ENCODE results near the gene PDE4D.

Gene PDE4D

DNA sequence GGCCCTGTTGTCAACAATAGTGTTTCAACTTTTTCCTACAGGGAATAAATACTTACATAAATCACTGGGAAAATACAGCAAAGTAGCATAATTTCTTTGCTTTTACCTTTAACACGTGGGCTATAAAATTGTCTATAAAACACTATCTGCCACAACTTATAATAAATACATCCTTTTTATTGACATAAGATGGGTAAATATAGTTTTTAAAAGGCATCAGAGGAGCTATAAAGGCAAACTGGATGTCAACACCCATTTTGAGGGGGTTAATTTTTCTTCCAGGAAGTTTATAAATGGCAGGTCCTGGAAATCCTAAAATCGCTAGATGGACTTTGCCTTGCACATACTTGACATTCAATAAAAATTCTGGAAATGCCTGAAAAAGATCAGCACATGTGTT lies 358.0 kb downstream of the PDE4D start:
- no peaks in the 10 kb centered on the region for H3K27me3 ChIP-seq (replicated peaks; ENCODE audit: insufficient read depth, low read length)
- no peak overlapping the region for H2AFZ ChIP-seq (ENCODE audit: low read length)
- H3K4me1 ChIP-seq (ENCODE audit: low read length), result no peaks in the 10 kb centered on the region
- TF ChIP-seq EZH2 (optimal IDR thresholded peaks at IDR 0.05; ENCODE audit: low read depth, low read length) (no peak), EZH2phosphoT487 (IDR thresholded peaks at IDR 0.05; ENCODE audit: low read length) (no peak)
- TF ChIP-seq, protein P1, sequence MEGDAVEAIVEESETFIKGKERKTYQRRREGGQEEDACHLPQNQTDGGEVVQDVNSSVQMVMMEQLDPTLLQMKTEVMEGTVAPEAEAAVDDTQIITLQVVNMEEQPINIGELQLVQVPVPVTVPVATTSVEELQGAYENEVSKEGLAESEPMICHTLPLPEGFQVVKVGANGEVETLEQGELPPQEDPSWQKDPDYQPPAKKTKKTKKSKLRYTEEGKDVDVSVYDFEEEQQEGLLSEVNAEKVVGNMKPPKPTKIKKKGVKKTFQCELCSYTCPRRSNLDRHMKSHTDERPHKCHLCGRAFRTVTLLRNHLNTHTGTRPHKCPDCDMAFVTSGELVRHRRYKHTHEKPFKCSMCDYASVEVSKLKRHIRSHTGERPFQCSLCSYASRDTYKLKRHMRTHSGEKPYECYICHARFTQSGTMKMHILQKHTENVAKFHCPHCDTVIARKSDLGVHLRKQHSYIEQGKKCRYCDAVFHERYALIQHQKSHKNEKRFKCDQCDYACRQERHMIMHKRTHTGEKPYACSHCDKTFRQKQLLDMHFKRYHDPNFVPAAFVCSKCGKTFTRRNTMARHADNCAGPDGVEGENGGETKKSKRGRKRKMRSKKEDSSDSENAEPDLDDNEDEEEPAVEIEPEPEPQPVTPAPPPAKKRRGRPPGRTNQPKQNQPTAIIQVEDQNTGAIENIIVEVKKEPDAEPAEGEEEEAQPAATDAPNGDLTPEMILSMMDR (IDR thresholded peaks at IDR 0.05; ENCODE audit: low read length), result no peak
- no peaks in the 10 kb centered on the region for H3K9me3 ChIP-seq (replicated peaks; ENCODE audit: insufficient read depth, low read length)
- H3K9ac ChIP-seq (ENCODE audit: low read length), result no peak overlapping the region
- H3K4me2 ChIP-seq (ENCODE audit: low read depth, low read length), result no peak overlapping the region
- no peak for DNase-seq
- no peaks in the 10 kb centered on the region for H3F3A ChIP-seq (ENCODE audit: insufficient read depth, low read length)
- H3K27ac ChIP-seq (ENCODE audit: low read length), result no peak overlapping the region
- H3K4me3 ChIP-seq (ENCODE audit: low read length), result no peak overlapping the region
- H3K36me3 ChIP-seq (replicated peaks; ENCODE audit: insufficient read depth, low read length), result no peaks in the 10 kb centered on the region
- no peaks in the 10 kb centered on the region for H3K9me2 ChIP-seq (replicated peaks; ENCODE audit: insufficient read depth, low read length)
- H4K20me1 ChIP-seq (ENCODE audit: insufficient read depth, low read length), result no peaks in the 10 kb centered on the region
- no peaks in the 10 kb centered on the region for H3K79me2 ChIP-seq (ENCODE audit: low read length)

DNA sequence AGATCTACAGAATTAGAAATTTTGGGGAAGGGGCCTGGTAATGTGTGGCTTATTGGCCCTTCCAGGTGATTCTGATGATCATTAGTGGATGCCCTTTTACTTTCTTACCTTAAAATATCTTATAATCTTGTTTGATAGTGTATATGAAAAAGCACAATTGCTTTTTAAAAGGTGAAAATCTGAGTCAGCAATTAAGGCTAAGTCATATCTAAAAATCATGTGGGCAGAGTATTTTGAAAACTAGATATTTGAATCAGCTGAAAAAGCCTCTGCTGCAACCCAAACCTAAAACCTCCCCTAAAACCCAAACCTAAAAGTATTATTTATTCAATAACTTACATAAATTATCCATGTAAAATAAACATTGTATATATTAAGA lies 359.8 kb downstream of the PDE4D start:
- H3K4me2 ChIP-seq (ENCODE audit: low read depth, low read length), result no peak overlapping the region
- H3K27me3 ChIP-seq (replicated peaks; ENCODE audit: insufficient read depth, low read length), result no peaks in the 10 kb centered on the region
- H4K20me1 ChIP-seq (ENCODE audit: insufficient read depth, low read length), result no peaks in the 10 kb centered on the region
- H3K36me3 ChIP-seq (replicated peaks; ENCODE audit: insufficient read depth, low read length), result no peaks in the 10 kb centered on the region
- H3F3A ChIP-seq (ENCODE audit: insufficient read depth, low read length), result no peaks in the 10 kb centered on the region
- H3K9ac ChIP-seq (ENCODE audit: low read length), result no peak overlapping the region
- no peaks in the 10 kb centered on the region for H3K9me2 ChIP-seq (replicated peaks; ENCODE audit: insufficient read depth, low read length)
- H3K4me1 ChIP-seq (ENCODE audit: low read length), result no peaks in the 10 kb centered on the region
- no peaks in the 10 kb centered on the region for H3K79me2 ChIP-seq (ENCODE audit: low read length)
- no peak overlapping the region for H3K27ac ChIP-seq (ENCODE audit: low read length)
- no peak for TF ChIP-seq EZH2 (optimal IDR thresholded peaks at IDR 0.05; ENCODE audit: low read depth, low read length)
- no peak for TF ChIP-seq EZH2phosphoT487 (IDR thresholded peaks at IDR 0.05; ENCODE audit: low read length)
- TF ChIP-seq, protein P1 (IDR thresholded peaks at IDR 0.05; ENCODE audit: low read length), result no peak
- H3K4me3 ChIP-seq (ENCODE audit: low read length), result no peak overlapping the region
- DNase-seq, result no peak
- no peak overlapping the region for H2AFZ ChIP-seq (ENCODE audit: low read length)
- H3K9me3 ChIP-seq (replicated peaks; ENCODE audit: insufficient read depth, low read length), result no peaks in the 10 kb centered on the region

DNA sequence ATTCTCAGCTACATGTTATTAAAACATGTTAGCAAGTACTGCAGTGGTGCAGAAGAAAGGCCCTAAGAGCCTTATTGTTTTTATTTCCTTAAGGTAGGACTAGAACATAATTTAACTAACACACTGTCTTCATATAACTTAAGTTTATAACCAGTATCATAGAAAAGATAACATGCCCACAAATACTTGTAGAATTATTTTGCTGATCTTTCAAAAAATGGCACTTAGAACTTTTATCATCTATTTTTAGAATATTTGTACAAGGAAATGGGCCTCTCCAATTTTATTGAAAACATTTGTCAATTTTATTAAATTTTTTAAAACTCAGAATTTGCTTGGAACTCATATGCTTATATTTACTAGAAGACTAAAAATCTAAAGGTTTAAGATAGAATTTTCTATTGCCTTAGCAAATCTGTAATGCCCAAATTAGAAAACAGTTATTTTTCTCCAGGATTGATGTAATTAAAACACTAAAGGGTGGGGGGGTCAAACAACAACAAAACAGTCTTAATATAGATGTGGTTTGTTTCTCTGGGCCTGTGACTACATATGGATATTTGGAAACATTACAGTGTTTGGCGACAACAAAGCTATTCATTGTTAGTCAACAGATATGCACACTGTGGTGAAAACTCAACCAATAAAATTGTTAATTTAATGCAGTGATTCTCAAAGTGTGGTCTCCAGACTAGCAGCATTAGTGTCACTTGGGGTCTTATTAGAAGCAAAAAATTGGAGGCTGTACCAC lies 360.4 kb downstream of the PDE4D start:
- H3K4me3 ChIP-seq (ENCODE audit: low read length), result no peak overlapping the region
- H2AFZ ChIP-seq (ENCODE audit: low read length), result no peak overlapping the region
- H3K9me2 ChIP-seq (replicated peaks; ENCODE audit: insufficient read depth, low read length), result no peaks in the 10 kb centered on the region
- no peaks in the 10 kb centered on the region for H3K9me3 ChIP-seq (replicated peaks; ENCODE audit: insufficient read depth, low read length)
- no peaks in the 10 kb centered on the region for H3K36me3 ChIP-seq (replicated peaks; ENCODE audit: insufficient read depth, low read length)
- TF ChIP-seq EZH2phosphoT487 (IDR thresholded peaks at IDR 0.05; ENCODE audit: low read length) (no peak), EZH2 (optimal IDR thresholded peaks at IDR 0.05; ENCODE audit: low read depth, low read length) (no peak)
- TF ChIP-seq, protein P1 (IDR thresholded peaks at IDR 0.05; ENCODE audit: low read length), result no peak
- no peak for DNase-seq
- no peak overlapping the region for H3K9ac ChIP-seq (ENCODE audit: low read length)
- no peak overlapping the region for H3K27ac ChIP-seq (ENCODE audit: low read length)
- no peaks in the 10 kb centered on the region for H3K27me3 ChIP-seq (replicated peaks; ENCODE audit: insufficient read depth, low read length)
- H3K4me1 ChIP-seq (ENCODE audit: low read length), result no peaks in the 10 kb centered on the region
- H4K20me1 ChIP-seq (ENCODE audit: insufficient read depth, low read length), result no peaks in the 10 kb centered on the region
- H3F3A ChIP-seq (ENCODE audit: insufficient read depth, low read length), result no peaks in the 10 kb centered on the region
- H3K4me2 ChIP-seq (ENCODE audit: low read depth, low read length), result no peak overlapping the region
- no peaks in the 10 kb centered on the region for H3K79me2 ChIP-seq (ENCODE audit: low read length)

Data from MM.1S (cell line).